Gastroesophageal sphincter (tissue), 3 donors: Measurements from ENCODE around the gene LYRM4.

Source experiments
- CTCF ChIP-seq, 4 experiments: fragments of 200-600 bp in 2 of 4; fragments of 450-650 bp in 2 of 4; sonication (generic) in 1 of 4; IDR thresholded peaks; one replicate each; pipeline ENCODE4 v1.5.1; 2017 to 2019; ENCODE audit warnings: antibody characterized with exemption in 4 of 4, mild to moderate bottlenecking in 2 of 4, moderate library complexity in 2 of 4
- EP300 ChIP-seq: sonication (generic); formaldehyde crosslinking; IDR thresholded peaks from one replicate; pipeline ENCODE4 v1.6.1; 2017; ENCODE audit warnings: antibody characterized with exemption, mild to moderate bottlenecking
- POLR2A ChIP-seq, 2 donors: fragments of 450-650 bp; IDR thresholded peaks; one replicate each; pipeline ENCODE4 v1.6.1; 2017; ENCODE audit warnings: antibody characterized with exemption in 2 of 2, mild to moderate bottlenecking in 2 of 2, moderate library complexity in 1 of 2
- POLR2AphosphoS5 ChIP-seq: sonication (generic); formaldehyde crosslinking; IDR thresholded peaks from one replicate; pipeline ENCODE4 v1.6.1; 2017; ENCODE audit warnings: antibody characterized with exemption

GRCh38 chr6:5164092-5164491, 96.7 kb downstream of the LYRM4 start:
- no peak for TF ChIP-seq CTCF (IDR thresholded peaks at IDR 0.05)
- TF ChIP-seq POLR2A (IDR thresholded peaks at IDR 0.05) = no peak
- no peak for TF ChIP-seq POLR2AphosphoS5
- TF ChIP-seq EP300 = no peak
